Muscle layer of colon (tissue), 2 donors: Measurements from ENCODE around the gene IMMP2L.

Experiments used
- H3K27ac ChIP-seq: one replicate; pipeline ENCODE4 v1.7.0; 2013; ENCODE audit warnings: low read depth, mild to moderate bottlenecking, low read length, moderate library complexity
- H3K27me3 ChIP-seq, 2 donors: one replicate each; pipeline ENCODE4 v1.7.0; 2013; ENCODE audit warnings: low read length in 2 of 2, mild to moderate bottlenecking in 2 of 2; ENCODE audit not compliant: insufficient read depth in 2 of 2, control insufficient read depth in 1 of 2
- H3K36me3 ChIP-seq: one replicate; pipeline ENCODE4 v1.7.0; 2013; ENCODE audit warnings: mild to moderate bottlenecking, low read length; ENCODE audit not compliant: insufficient read depth
- H3K4me1 ChIP-seq: one replicate; pipeline ENCODE4 v1.7.0; 2013; ENCODE audit warnings: mild to moderate bottlenecking, low read length; ENCODE audit not compliant: insufficient read depth
- H3K4me3 ChIP-seq, 2 donors: one replicate each; pipeline ENCODE4 v1.7.0; 2013; ENCODE audit warnings: low read length in 2 of 2, low read depth in 1 of 2, mild to moderate bottlenecking in 1 of 2, moderate library complexity in 1 of 2
- H3K9ac ChIP-seq: one replicate; pipeline ENCODE4 v1.7.0; 2013; ENCODE audit warnings: low read length
- H3K9me3 ChIP-seq: one replicate; pipeline ENCODE4 v1.7.0; 2013; ENCODE audit warnings: mild to moderate bottlenecking, low read length
- donor health status: abdominal sarcoma.
- donor health status: Adenocarcinoma of cecum.

The IMMP2L gene

GRCh38 chr7:111199643-111200042 is 362.6 kb downstream of the IMMP2L start:
- Histone ChIP-seq H3K27me3 (no peaks in the 10 kb centered on the region), H3K9ac (no peak overlapping the region), H3K36me3 (no peaks in the 10 kb centered on the region), H3K9me3 (no peaks in the 10 kb centered on the region), H3K27ac (no peak overlapping the region), H3K4me1 (no peaks in the 10 kb centered on the region), H3K4me3 (no peak overlapping the region)

GRCh38 chr7:111198255-111198654 is 364.0 kb downstream of the IMMP2L start:
- no peak overlapping the region for H3K9ac ChIP-seq
- no peaks in the 10 kb centered on the region for H3K36me3 ChIP-seq
- H3K27me3 ChIP-seq: no peaks in the 10 kb centered on the region
- no peaks in the 10 kb centered on the region for H3K4me1 ChIP-seq
- H3K4me3 ChIP-seq: no peak overlapping the region
- H3K27ac ChIP-seq: no peak overlapping the region
- H3K9me3 ChIP-seq: no peaks in the 10 kb centered on the region

DNA sequence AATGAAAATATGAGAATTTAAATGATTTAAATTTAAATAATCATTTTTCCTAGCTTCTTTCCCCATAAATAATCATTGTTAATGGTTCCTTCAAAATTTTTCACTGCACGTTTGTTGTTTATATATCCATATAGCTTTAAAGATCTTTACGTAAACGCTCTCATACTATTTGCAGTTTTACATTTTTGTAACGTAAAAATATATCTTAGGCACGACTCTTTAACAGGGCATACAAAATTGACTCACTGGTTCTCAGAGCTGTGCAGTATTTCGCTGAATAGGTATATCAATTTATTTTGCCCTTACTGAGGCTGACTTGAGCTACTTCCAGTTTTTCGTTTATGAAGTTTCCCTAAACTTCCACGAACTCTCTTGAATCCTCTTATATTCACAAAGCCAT is 365.6 kb downstream of the IMMP2L start:
- Histone ChIP-seq H3K27ac (no peak overlapping the region), H3K9ac (no peak overlapping the region), H3K9me3 (no peaks in the 10 kb centered on the region), H3K27me3 (no peaks in the 10 kb centered on the region), H3K4me3 (no peak overlapping the region), H3K36me3 (no peaks in the 10 kb centered on the region), H3K4me1 (no peaks in the 10 kb centered on the region)

- Histone ChIP-seq H3K9ac (no peak overlapping the region), H3K9me3 (no peaks in the 10 kb centered on the region), H3K36me3 (no peaks in the 10 kb centered on the region), H3K27me3 (no peaks in the 10 kb centered on the region), H3K4me3 (no peak overlapping the region), H3K27ac (no peak overlapping the region), H3K4me1 (no peaks in the 10 kb centered on the region)
Measured at GRCh38 chr7:111192614-111193413, 369.5 kb downstream of the IMMP2L start.

GRCh38 chr7:111190804-111191203 is 371.5 kb downstream of the IMMP2L start:
- no peaks in the 10 kb centered on the region for H3K36me3 ChIP-seq
- H3K9me3 ChIP-seq: no peaks in the 10 kb centered on the region
- no peaks in the 10 kb centered on the region for H3K27me3 ChIP-seq
- no peaks in the 10 kb centered on the region for H3K4me1 ChIP-seq
- no peak overlapping the region for H3K9ac ChIP-seq
- no peak overlapping the region for H3K4me3 ChIP-seq
- H3K27ac ChIP-seq: no peak overlapping the region

DNA sequence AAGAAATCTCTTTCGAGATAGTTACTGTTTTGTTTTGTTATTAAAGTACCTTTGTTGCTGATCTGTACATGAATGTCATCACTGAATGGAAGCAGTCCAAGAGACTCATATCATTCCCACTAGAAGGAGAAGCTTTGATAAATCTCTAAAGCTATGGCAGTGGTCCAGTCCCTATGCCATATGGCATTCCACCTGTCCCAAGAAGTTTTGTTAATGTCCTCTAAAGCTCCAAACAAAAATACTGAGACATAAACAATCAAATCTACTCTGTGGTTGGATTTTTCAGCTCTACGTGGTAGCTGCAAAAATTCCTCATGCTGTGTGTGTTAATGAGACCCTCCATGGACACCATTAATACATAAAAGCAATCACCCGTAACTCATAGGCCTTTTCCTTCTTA is 377.3 kb downstream of the IMMP2L start:
- Histone ChIP-seq H3K4me3 (no peak overlapping the region), H3K4me1 (no peaks in the 10 kb centered on the region), H3K36me3 (no peaks in the 10 kb centered on the region), H3K27ac (no peak overlapping the region), H3K27me3 (no peaks in the 10 kb centered on the region), H3K9me3 (no peaks in the 10 kb centered on the region), H3K9ac (no peak overlapping the region)

DNA sequence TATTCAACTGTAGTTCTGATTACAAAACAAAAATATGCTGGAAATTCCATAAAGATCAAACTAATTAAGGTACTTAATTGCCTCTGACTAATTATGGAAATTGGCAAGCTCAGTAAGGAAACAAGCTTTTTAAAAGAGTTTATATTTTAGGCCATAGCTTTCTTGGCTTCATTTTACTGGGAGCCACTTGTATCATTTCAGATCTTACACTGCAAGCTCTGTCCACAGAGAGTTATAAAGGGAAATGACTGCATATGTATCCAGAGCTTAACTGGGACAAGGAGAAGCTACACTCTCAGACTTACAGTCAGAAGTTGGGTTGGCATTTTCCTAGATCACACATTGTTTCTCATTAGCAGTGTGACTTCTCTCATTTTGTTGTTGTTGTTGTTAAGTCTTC is 379.0 kb downstream of the IMMP2L start:
- no peaks in the 10 kb centered on the region for H3K36me3 ChIP-seq
- H3K27ac ChIP-seq: no peak overlapping the region
- H3K27me3 ChIP-seq: no peaks in the 10 kb centered on the region
- no peaks in the 10 kb centered on the region for H3K4me1 ChIP-seq
- no peak overlapping the region for H3K4me3 ChIP-seq
- no peak overlapping the region for H3K9ac ChIP-seq
- H3K9me3 ChIP-seq: no peaks in the 10 kb centered on the region

DNA sequence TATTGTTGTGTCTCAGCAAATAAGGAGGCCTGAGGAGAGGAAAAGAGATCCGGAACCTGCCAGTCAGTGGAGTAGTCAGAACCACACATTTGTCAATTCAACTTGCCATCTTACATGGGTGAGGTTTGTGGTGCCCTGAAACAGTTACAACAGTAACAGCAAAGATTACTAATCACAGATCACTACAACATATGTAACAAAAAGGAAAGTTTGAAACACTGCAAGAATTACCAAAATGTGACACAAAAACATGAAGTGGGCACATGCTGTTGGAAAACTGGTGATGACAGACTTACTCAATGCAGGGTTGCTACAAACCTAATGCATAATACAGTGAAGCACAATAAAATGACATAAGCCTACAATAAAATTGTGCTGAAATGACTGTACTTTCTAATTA is 382.0 kb downstream of the IMMP2L start:
- Histone ChIP-seq H3K27me3 (no peaks in the 10 kb centered on the region), H3K27ac (no peak overlapping the region), H3K9me3 (no peaks in the 10 kb centered on the region), H3K9ac (no peak overlapping the region), H3K36me3 (no peaks in the 10 kb centered on the region), H3K4me3 (no peak overlapping the region), H3K4me1 (no peaks in the 10 kb centered on the region)

GRCh38 chr7:111175908-111176441 is 386.3 kb downstream of the IMMP2L start:
- Histone ChIP-seq H3K27ac (no peak overlapping the region), H3K27me3 (no peaks in the 10 kb centered on the region), H3K9ac (no peak overlapping the region)

GRCh38 chr7:111174510-111174909 is 387.8 kb downstream of the IMMP2L start:
- Histone ChIP-seq H3K9me3 (no peaks in the 10 kb centered on the region), H3K4me3 (no peak overlapping the region), H3K36me3 (no peaks in the 10 kb centered on the region), H3K9ac (no peak overlapping the region), H3K27ac (no peak overlapping the region), H3K4me1 (peaks cover 6% of the 10 kb centered on the region), H3K27me3 (no peaks in the 10 kb centered on the region)

More at GRCh38 chr7:111175908-111176441, 386.3 kb downstream of the IMMP2L start:
- no peaks in the 10 kb centered on the region for H3K9me3 ChIP-seq
- H3K36me3 ChIP-seq: no peaks in the 10 kb centered on the region
- peaks cover 6% of the 10 kb centered on the region for H3K4me1 ChIP-seq
- H3K4me3 ChIP-seq: no peak overlapping the region

- peaks cover 9% of the 10 kb centered on the region for H3K4me1 ChIP-seq
- no peaks in the 10 kb centered on the region for H3K36me3 ChIP-seq
- H3K9ac ChIP-seq: no peak overlapping the region
- no peak overlapping the region for H3K27ac ChIP-seq
- no peaks in the 10 kb centered on the region for H3K9me3 ChIP-seq
- H3K4me3 ChIP-seq: no peak overlapping the region
- H3K27me3 ChIP-seq: no peaks in the 10 kb centered on the region
Measured at GRCh38 chr7:111173990-111174389, 388.3 kb downstream of the IMMP2L start.

- no peak overlapping the region for H3K27ac ChIP-seq
- H3K36me3 ChIP-seq: no peaks in the 10 kb centered on the region
- H3K9me3 ChIP-seq: no peaks in the 10 kb centered on the region
- H3K4me1 ChIP-seq: peaks cover 10% of the 10 kb centered on the region
- no peaks in the 10 kb centered on the region for H3K27me3 ChIP-seq
- no peak overlapping the region for H3K9ac ChIP-seq
- no peak overlapping the region for H3K4me3 ChIP-seq
Measured at GRCh38 chr7:111173528-111173927, 388.8 kb downstream of the IMMP2L start.
